Measurements from ENCODE around the gene MCM5.
"Not testable (repeated sequence)": the region's sequence is repeated elsewhere in the genome, so short reads cannot be mapped to it uniquely, and the experiment has no call there.

MCM5 gene

GRCh38 chr22:35399678-35400500 is at the start of gene MCM5:
Gene MCM5 (plus strand): TSS chr22:35400140. CDS start chr22:35400439, 299 bp downstream.
- peak; percentile 92 to 94 for DNase-seq (ENCODE audit: low read depth in 2 of 2)

DNA sequence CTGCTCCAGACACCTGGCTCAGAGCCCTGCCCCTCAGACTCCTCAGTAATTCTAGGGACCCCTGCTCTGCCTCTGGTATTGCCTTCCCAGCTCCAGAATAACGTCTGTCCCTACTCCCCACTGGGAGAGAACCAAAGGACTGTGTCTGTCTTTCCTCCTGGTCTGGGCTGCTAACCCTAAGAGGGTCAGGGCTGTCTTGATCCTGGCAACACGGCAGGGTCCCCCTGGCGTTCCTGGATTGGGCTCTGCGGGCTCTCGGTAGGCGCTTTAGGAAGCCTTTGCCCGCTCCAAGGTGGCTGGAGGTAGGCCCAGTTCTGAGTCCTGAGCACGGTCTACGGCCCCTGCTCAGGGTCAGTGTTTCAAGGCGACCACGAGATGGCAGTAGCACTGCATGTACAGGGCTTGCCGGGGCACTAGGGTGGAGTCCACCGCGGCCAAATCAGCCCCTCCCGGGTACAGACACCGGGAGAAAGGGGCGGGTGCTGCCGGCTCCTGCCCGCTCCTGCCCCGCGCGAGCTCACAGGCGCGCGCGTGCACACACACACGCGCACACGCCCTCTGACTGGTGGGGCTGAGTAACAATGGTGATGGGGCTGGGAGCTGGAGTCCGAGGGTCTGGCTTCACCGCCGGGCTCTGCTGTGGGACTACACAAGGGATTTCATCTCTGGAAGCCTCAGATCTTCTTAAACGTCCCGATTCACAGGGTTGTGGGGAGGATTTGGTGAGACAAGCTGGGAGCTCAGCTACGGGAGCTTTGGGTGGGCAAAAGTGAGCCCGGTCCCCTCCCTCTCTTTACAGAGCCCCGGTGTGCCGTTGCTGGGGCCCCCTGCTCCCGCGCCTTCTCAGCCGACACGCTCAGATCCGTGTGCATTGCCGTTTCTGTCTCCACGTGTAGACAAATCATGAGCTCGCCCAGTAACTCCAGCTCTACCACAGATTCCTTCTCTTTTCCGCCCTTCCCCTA is 49.1 kb upstream of the MCM5 start:
- DNase-seq (ENCODE audit: low read depth in 2 of 2) = peak; percentile 72 to 78

DNA sequence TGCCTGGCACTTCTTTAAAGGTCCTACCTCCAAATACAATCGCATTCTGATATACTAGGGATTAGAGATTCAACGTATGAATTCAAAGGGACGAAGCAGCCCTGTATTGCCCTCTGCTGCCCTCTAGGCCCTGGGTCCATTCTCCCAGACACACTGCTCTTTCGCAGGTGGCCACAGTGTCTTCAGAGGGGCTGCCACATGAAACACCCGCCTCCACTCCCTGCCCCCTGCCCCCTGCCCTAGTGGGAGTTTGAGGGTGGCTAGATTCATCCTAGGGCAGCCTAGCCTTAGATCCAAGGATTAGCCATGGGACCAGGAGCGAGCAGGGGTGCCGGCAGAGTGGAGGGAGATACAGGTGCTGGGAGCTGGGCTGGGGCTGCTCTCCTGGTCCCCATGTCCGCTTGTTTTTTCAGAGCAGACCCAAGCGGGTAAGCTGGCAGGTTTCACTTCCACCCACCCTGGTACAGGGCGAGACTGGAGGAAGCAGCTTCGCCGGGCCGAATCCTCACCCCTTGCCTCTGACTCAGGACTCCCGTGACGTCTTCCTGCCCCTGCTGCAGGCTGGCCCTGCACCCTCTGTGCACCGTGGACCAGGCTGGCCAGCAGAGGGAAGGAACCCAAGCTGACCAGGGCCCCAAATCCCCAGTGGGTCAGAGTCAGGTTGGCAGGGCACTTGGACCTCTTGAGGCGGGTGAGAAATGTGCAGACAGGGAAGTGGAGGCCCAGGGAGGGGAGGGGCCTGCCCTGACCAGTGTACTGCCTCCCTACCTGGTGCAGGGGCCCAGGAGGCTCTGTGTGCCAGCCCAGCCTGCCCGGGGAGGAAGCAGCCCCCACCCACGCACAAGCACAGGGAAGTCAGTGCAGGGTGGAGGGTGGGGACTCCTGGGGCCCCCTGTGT is 47.5 kb upstream of the MCM5 start:
- DNase-seq (ENCODE audit: low read depth in 2 of 2) = no peak

DNA sequence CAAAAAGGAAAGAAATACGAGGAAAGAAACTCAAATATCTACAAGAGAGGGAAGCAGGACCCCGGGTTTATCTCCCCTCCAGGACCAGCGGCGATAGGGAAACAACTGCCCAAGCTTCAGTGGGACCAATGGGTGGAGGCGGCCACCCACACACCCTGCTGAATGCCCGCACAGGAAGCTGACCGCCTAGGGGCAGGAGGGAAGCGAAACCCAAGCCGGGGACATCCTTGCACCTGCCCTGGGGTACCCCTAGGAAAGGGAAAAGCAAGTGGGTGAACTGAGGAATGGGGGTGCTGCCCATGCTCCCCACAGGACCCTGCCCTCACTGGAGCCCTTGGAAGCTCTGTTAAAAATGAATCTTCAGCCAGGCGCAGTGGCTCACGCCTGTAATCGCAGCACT is 46.6 kb upstream of the MCM5 start:
- DNase-seq (ENCODE audit: low read depth in 2 of 2) = no peak

GRCh38 chr22:35354068-35354467 is 45.9 kb upstream of the MCM5 start:
- DNase-seq (ENCODE audit: low read depth in 2 of 2) = no peak

- DNase-seq (ENCODE audit: low read depth in 2 of 2) = no peak
Observed at GRCh38 chr22:35357883-35358621, 41.9 kb upstream of the MCM5 start.

GRCh38 chr22:35359380-35360065 is 40.4 kb upstream of the MCM5 start:
- DNase-seq (ENCODE audit: low read depth in 2 of 2) = no peak

DNA sequence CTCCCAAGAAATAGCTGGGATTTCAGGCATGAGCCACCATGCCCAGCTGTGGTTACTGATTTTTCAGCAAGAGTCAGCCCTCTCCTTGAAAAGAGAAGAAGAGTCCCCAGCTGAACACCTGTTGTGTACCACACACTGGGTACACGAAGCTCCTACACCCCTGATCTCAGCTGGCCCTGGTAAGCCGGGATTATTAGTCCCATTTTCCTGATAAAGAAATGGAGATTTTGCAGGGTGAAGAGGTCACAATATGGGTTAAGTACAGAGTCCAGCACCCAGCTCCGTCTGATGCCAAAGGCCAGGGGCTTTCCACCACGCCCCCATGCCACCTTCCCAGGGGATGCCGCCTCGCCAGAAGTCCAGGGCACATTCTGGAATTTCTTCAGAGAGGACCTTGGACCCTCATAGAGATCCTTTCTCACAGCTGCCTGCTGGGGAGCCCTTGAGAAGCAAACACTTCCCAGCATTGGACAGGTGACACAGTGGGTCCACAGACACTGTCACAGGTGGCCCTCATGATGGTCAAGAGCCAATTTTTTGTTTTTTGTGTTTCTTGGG is 38.9 kb upstream of the MCM5 start:
- no peak for DNase-seq (ENCODE audit: low read depth in 2 of 2)

- no peak for DNase-seq (ENCODE audit: low read depth in 2 of 2)
Observed at GRCh38 chr22:35363566-35364086, 36.3 kb upstream of the MCM5 start.

GRCh38 chr22:35364230-35364629 is 35.7 kb upstream of the MCM5 start:
- DNase-seq (ENCODE audit: low read depth in 2 of 2) = not testable (repeated sequence)

DNA sequence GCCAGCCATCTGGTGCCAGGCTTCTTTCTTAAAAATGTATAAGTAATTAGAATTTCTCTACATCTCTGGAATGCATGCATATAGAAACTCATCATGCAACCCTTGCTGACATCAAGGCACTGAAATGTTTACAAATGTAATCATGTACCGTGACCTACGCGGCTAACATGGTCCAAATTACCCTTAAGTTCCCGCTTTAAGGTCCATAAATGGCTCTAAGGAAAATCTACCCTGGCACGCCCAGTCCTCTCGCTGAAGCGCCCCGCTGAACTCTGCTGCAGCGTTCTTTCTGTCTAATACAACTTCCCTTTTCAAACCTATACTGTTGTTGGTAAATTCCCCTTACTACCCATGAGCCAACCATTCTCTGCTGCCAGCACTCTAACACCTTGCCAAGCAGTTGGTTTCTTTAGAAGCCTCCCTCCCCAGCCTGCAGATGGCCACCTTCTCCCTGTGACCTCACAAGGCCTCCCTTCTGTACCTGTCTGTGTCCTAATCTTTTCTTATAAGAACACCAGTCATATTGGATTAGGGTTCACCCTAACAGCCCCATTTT is 32.5 kb upstream of the MCM5 start:
- no peak for DNase-seq (ENCODE audit: low read depth in 2 of 2)

DNA sequence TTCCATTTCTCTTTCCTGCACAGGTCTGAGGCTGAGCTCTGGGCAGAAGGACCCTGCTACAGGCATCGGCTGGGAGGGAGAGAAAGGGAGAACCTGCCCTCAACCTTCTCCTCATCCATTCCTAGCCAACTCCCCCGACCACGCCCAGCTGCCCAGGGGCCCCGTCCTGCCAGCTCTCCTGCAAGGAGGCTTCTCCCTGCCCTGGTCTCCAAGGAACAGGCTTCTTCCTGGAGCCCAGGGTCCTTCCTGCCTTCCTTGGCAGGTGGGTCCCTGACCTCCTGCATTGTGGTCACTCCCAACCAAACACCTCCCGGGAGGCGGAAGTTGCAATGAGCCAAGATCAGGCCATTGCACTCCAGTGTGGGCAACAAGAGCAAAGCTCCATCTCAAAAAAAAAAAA is 31.6 kb upstream of the MCM5 start:
- DNase-seq (ENCODE audit: low read depth in 2 of 2) = no peak

GRCh38 chr22:35369996-35370395 is 29.9 kb upstream of the MCM5 start:
- no peak for DNase-seq (ENCODE audit: low read depth in 2 of 2)

- DNase-seq (ENCODE audit: low read depth in 2 of 2) = no peak
Observed at GRCh38 chr22:35373781-35374180, 26.2 kb upstream of the MCM5 start.

GRCh38 chr22:35375031-35375430 is 24.9 kb upstream of the MCM5 start:
- no peak for DNase-seq (ENCODE audit: low read depth in 2 of 2)

DNA sequence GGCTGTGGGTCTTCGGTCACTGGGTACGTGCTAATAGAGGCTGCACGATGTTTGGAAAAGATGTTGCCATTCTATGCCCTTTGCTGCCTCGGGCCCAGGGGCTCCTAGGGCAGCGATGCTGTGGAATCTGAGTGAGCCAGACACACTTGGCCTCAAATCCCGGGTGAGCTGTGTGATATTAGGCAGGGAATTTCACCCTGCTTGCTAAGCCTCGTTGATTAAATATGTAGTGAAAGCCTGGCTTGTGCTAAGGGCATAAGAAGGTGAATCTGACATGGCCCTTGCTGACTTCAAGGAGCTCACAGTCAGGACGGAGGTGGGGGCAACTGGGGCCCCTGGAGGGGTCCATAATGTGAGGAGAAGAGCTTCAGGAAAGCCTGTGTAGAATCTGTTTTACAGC is 24.4 kb upstream of the MCM5 start:
- no peak for DNase-seq (ENCODE audit: low read depth in 2 of 2)

GRCh38 chr22:35376728-35377472 is 23.0 kb upstream of the MCM5 start:
- DNase-seq (ENCODE audit: low read depth in 2 of 2) = peak; percentile 96 to 97

DNA sequence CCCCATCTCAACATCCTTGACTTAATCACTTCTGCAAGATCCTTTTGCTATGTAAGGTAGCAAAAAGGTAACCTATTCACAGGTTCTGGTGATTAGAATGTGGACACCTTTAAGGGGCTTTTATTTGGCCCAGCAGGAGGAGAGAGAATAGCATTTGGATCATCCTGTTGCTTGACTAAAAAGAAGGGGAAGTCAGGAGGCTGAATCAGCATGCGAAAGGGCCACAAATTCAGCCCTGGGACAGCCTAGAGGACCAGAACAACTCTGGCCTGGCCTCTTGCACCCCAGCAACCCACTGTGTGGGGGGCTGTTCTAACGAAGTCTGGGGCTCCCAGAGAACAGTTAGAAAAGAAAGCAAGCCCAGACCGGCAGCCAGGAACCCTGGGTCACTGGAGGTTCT is 22.2 kb upstream of the MCM5 start:
- no peak for DNase-seq (ENCODE audit: low read depth in 2 of 2)

- DNase-seq (ENCODE audit: low read depth in 2 of 2) = no peak
Observed at GRCh38 chr22:35378621-35379020, 21.3 kb upstream of the MCM5 start.

Measured in fibroblast of skin of left biceps (primary cell).